IPS DF 4.7 (cell line): ENCODE measurements around the gene ICE1.
"Not testable (repeated sequence)": the region's sequence is repeated elsewhere in the genome, so short reads cannot be mapped to it uniquely, and the experiment has no call there.

ENCODE experiments used
- DNase-seq: peaks from one replicate; pipeline ENCODE4 v3.0.0-alpha.2; 2013; ENCODE audit warnings: low spot score; ENCODE audit errors: extremely low read depth

The ICE1 gene

GRCh38 chr5:5398071-5398470 is 24.4 kb upstream of the ICE1 start:
- DNase-seq: no peak

- DNase-seq: no peak
Observed at GRCh38 chr5:5401095-5401494, 21.4 kb upstream of the ICE1 start.

- DNase-seq: no peak
Observed at GRCh38 chr5:5403741-5404140, 18.7 kb upstream of the ICE1 start.

- no peak for DNase-seq
Observed at GRCh38 chr5:5404381-5404780, 18.1 kb upstream of the ICE1 start.

- DNase-seq: no peak
Observed at GRCh38 chr5:5405441-5405840, 17.0 kb upstream of the ICE1 start.

GRCh38 chr5:5407924-5408323 is 14.6 kb upstream of the ICE1 start:
- no peak for DNase-seq

GRCh38 chr5:5409151-5409810 is 13.2 kb upstream of the ICE1 start:
- no peak for DNase-seq

- DNase-seq: not testable (repeated sequence)
Observed at GRCh38 chr5:5413856-5414255, 8.6 kb upstream of the ICE1 start.

- no peak for DNase-seq
Observed at GRCh38 chr5:5414999-5415398, 7.5 kb upstream of the ICE1 start.

- no peak for DNase-seq
Observed at GRCh38 chr5:5416733-5417132, 5.7 kb upstream of the ICE1 start.

GRCh38 chr5:5418006-5418405 is 4.5 kb upstream of the ICE1 start:
- DNase-seq: no peak

- no peak for DNase-seq
Observed at GRCh38 chr5:5418764-5419163, 3.7 kb upstream of the ICE1 start.

- peak; percentile 51 for DNase-seq
Observed at GRCh38 chr5:5419291-5420210, 2.9 kb upstream of the ICE1 start.

- no peak for DNase-seq
Observed at GRCh38 chr5:5420251-5420650, 2.2 kb upstream of the ICE1 start.

GRCh38 chr5:5421149-5421960 is 1.1 kb upstream of the ICE1 start:
- no peak for DNase-seq

- no peak for DNase-seq
Observed at GRCh38 chr5:5422819-5423515, 490 bp downstream of the ICE1 start.

GRCh38 chr5:5423586-5423985 is 1.1 kb downstream of the ICE1 start:
- no peak for DNase-seq

- no peak for DNase-seq
Observed at GRCh38 chr5:5424736-5425135, 2.3 kb downstream of the ICE1 start.

- no peak for DNase-seq
Observed at GRCh38 chr5:5430136-5430535, 7.7 kb downstream of the ICE1 start.

- DNase-seq: no peak
Observed at GRCh38 chr5:5432020-5432707, 9.7 kb downstream of the ICE1 start.
